PC-3 (cell line): ENCODE results near the gene MAP3K5. TPM values are rescaled to one million over a fixed set of nuclear protein-coding genes. Genes with fewer than 3 reads are reported as not detected.

ENCODE experiments used
- ATAC-seq: fragments of 200-7000 bp; cut with Tn5 transposase; 2 replicates; pipeline ENCODE4 v1.9.1; 2020; ENCODE audit warnings: mild to moderate bottlenecking, moderate library complexity
- BruUV-seq: library from RNA; stranded (reverse); fragments of 400-500 nt; replicated peaks from 2 replicates; lab custom pipeline; 2021; lab: Mats Ljungman, UMichigan
- CTCF ChIA-PET: fragments of 300-600 bp; sonication (Branson Sonifier 250); formaldehyde crosslinking; loops from one replicate; lab custom pipeline; 2022; ENCODE audit warnings: antibody characterized with exemption; lab: Charles Lee
- POLR2A ChIA-PET: fragments of 300-600 bp; sonication (Branson Sonifier 250); formaldehyde crosslinking; loops from one replicate; lab custom pipeline; 2022; ENCODE audit warnings: antibody characterized with exemption; ENCODE audit not compliant: unreplicated experiment; lab: Charles Lee
- DNase-seq: peaks from one replicate; pipeline ENCODE4 v3.0.0-alpha.2; 2015
- H2AFZ ChIP-seq: fragments of 300-600 bp; sonication (generic); 2 replicates; pipeline ENCODE4 v1.6.0; 2016; ENCODE audit warnings: antibody characterized with exemption, low read length
- H3F3A ChIP-seq: fragments of 300-600 bp; sonication (generic); one replicate; pipeline ENCODE4 v1.6.0; 2017; ENCODE audit warnings: antibody characterized with exemption, low read length, control low read depth, mild to moderate bottlenecking; ENCODE audit not compliant: unreplicated experiment
- H3K27ac ChIP-seq: fragments of 300-600 bp; sonication (generic); 2 replicates; pipeline ENCODE4 v1.5.1; 2016; ENCODE audit warnings: mild to moderate bottlenecking, low read length
- H3K27me3 ChIP-seq: fragments of 300-600 bp; sonication (generic); 2 replicates; pipeline ENCODE4 v1.6.1; 2016; ENCODE audit warnings: low read length, mixed read lengths
- H3K36me3 ChIP-seq: fragments of 300-600 bp; sonication (generic); 2 replicates; pipeline ENCODE4 v1.6.1; 2016; ENCODE audit warnings: low read depth, mixed run types, low read length, mixed read lengths
- H3K4me1 ChIP-seq: fragments of 300-600 bp; sonication (generic); 2 replicates; pipeline ENCODE4 v1.5.1; 2016; ENCODE audit warnings: low read length; ENCODE audit not compliant: insufficient read depth
- H3K4me2 ChIP-seq: fragments of 300-600 bp; sonication (generic); 2 replicates; pipeline ENCODE4 v1.6.0; 2016; ENCODE audit warnings: low read length
- H3K4me3 ChIP-seq: fragments of 300-600 bp; sonication (generic); 2 replicates; pipeline ENCODE4 v1.5.1; 2016; ENCODE audit warnings: mild to moderate bottlenecking, low read length, mixed read lengths
- H3K79me2 ChIP-seq: fragments of 300-600 bp; sonication (generic); 2 replicates; pipeline ENCODE4 v1.6.1; 2017; ENCODE audit warnings: low read length, mixed read lengths
- H3K9ac ChIP-seq: fragments of 300-600 bp; sonication (generic); 2 replicates; pipeline ENCODE4 v1.6.0; 2016; ENCODE audit warnings: mild to moderate bottlenecking, low read length
- H3K9me2 ChIP-seq: fragments of 300-600 bp; sonication (generic); replicated peaks from 2 replicates; pipeline ENCODE4 v1.6.1; 2016; ENCODE audit warnings: mixed run types, low read length, mixed read lengths
- H3K9me3 ChIP-seq: fragments of 300-600 bp; sonication (generic); 2 replicates; pipeline ENCODE4 v1.6.1; 2016; ENCODE audit warnings: low read length, mixed read lengths
- H4K20me1 ChIP-seq: fragments of 300-600 bp; sonication (generic); 2 replicates; pipeline ENCODE4 v1.6.1; 2016; ENCODE audit warnings: low read length, mixed read lengths
- EZH2 ChIP-seq: fragments of 300-600 bp; sonication (generic); IDR thresholded peaks from one replicate; pipeline ENCODE4 v1.6.1; 2017; ENCODE audit warnings: antibody characterized with exemption, mild to moderate bottlenecking, low read length; ENCODE audit not compliant: unreplicated experiment
- EZH2phosphoT487 ChIP-seq: fragments of 300-600 bp; sonication (generic); IDR thresholded peaks from 2 replicates; pipeline ENCODE4 v1.6.1; 2018; ENCODE audit warnings: mild to moderate bottlenecking, antibody characterized with exemption, low read length, borderline replicate concordance
- intact Hi-C: fragments of 100-400 bp; cut with micrococcal nuclease; formaldehyde crosslinking; loops from 2 replicates; pipeline ENCODE4 v1.9.0; 2023
- total RNA-seq: library from RNA; depleted of rRNA; stranded (reverse); fragments of >200 nt; gene quantifications from 2 replicates; pipeline ENCODE4 v1.2.3, GENCODE V29; 2014
- TF ChIP-seq, protein P1 (sequence below): fragments of 300-600 bp; sonication (generic); conservative IDR thresholded peaks from 2 replicates; pipeline ENCODE4 v1.5.1; 2017; ENCODE audit warnings: antibody characterized with exemption, low read depth, mild to moderate bottlenecking, low read length

MAP3K5 gene
- total RNA-seq, 1 experiment from 2014 or later: 4.3 TPM

DNA sequence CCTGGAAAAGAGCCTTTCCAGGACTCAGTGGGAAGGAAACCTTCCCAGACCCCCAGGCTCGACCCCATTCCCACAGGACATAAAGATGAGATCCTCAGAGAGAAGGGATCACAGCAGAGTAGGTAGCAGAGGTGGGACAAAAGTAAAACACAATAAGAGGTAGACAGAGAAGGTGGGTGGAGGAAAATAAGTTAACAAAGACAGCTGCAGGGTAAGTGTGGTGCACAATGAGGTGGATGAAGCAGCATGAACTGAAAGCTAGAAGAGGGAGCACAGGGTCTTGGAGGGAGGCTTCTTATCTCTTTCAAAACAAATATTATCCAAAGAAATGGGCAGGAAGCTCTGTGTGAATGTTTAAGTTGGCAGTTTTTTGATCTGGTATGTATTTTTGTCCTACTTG, 228.1 kb downstream of the MAP3K5 start:
- DNase-seq (no peak), ATAC-seq (no peak)
- TF ChIP-seq EZH2phosphoT487 (no peak), EZH2 (no peak)
- TF ChIP-seq, protein P1, sequence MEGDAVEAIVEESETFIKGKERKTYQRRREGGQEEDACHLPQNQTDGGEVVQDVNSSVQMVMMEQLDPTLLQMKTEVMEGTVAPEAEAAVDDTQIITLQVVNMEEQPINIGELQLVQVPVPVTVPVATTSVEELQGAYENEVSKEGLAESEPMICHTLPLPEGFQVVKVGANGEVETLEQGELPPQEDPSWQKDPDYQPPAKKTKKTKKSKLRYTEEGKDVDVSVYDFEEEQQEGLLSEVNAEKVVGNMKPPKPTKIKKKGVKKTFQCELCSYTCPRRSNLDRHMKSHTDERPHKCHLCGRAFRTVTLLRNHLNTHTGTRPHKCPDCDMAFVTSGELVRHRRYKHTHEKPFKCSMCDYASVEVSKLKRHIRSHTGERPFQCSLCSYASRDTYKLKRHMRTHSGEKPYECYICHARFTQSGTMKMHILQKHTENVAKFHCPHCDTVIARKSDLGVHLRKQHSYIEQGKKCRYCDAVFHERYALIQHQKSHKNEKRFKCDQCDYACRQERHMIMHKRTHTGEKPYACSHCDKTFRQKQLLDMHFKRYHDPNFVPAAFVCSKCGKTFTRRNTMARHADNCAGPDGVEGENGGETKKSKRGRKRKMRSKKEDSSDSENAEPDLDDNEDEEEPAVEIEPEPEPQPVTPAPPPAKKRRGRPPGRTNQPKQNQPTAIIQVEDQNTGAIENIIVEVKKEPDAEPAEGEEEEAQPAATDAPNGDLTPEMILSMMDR: no peak
- Histone ChIP-seq H3K79me2 (no peaks in the 10 kb centered on the region), H3K27me3 (no peaks in the 10 kb centered on the region), H3K9ac (no peak overlapping the region), H2AFZ (no peak overlapping the region), H3K9me2 (no peaks in the 10 kb centered on the region), H3K36me3 (no peaks in the 10 kb centered on the region), H3K9me3 (no peaks in the 10 kb centered on the region), H3K4me1 (peaks cover 38% of the 10 kb centered on the region), H3K4me2 (no peak overlapping the region), H3K27ac (0 out of 2 replicates have a peak overlapping the region, but pooled peaks have one; percentile 8), H4K20me1 (no peaks in the 10 kb centered on the region), H3K4me3 (no peak overlapping the region), H3F3A (no peaks in the 10 kb centered on the region)
- ChIA-PET POLR2A (no interaction called here), CTCF (no interaction called here)
- intact Hi-C loops: no loop called here
- no TSS peak for BruUV-seq

DNA sequence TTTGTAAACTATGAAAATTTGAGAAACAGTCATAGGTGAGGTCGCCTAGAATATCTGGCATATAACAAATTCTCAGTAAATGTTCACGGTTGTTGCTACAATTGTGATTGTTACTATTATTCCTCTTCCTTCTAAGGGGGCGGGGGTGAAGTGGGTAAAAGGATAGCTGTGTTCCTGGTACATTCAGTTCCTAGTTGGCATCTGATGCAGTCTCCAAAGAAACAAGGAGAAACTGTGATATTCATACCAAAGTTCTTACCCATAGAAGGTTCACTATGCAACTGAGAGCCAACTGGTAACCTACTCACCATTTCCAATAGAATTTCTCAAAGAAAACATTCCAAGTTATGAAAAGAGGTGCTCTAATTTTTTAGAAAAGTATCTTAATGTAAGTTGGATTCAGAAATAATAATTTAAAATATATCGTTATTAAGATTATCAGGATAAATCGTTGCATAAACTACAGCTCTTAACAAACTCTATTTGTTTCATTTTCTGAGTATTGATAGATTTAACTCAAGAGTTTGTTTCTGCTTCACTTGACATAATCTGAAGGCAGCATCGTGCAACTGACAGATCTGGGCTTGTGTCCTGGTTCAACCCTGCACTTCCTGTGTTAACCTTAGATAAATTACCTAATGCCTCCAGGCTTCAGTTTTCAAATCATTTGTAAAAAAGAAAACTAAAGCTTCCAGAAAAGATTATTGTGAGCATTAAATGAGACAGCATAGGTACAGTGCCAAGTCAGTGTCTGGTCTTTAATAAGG, 228.7 kb downstream of the MAP3K5 start:
- H3K4me1 ChIP-seq: peaks cover 38% of the 10 kb centered on the region
- H3K4me2 ChIP-seq: no peak overlapping the region
- ChIA-PET POLR2A (no interaction called here), CTCF (no interaction called here)
- no peak for TF ChIP-seq EZH2phosphoT487
- TF ChIP-seq, protein P1: no peak
- no peak for TF ChIP-seq EZH2
- no peak for DNase-seq
- no peaks in the 10 kb centered on the region for H3K36me3 ChIP-seq
- H3F3A ChIP-seq: no peaks in the 10 kb centered on the region
- no peak overlapping the region for H3K9ac ChIP-seq
- H3K9me2 ChIP-seq: no peaks in the 10 kb centered on the region
- no peaks in the 10 kb centered on the region for H3K79me2 ChIP-seq
- ATAC-seq: no peak
- H3K4me3 ChIP-seq: no peak overlapping the region
- no TSS peak for BruUV-seq
- 0 out of 2 replicates have a peak overlapping the region, but pooled peaks have one; percentile 8 for H3K27ac ChIP-seq
- intact Hi-C loops: no loop called here
- no peak overlapping the region for H2AFZ ChIP-seq
- H3K9me3 ChIP-seq: no peaks in the 10 kb centered on the region
- no peaks in the 10 kb centered on the region for H4K20me1 ChIP-seq
- H3K27me3 ChIP-seq: no peaks in the 10 kb centered on the region

DNA sequence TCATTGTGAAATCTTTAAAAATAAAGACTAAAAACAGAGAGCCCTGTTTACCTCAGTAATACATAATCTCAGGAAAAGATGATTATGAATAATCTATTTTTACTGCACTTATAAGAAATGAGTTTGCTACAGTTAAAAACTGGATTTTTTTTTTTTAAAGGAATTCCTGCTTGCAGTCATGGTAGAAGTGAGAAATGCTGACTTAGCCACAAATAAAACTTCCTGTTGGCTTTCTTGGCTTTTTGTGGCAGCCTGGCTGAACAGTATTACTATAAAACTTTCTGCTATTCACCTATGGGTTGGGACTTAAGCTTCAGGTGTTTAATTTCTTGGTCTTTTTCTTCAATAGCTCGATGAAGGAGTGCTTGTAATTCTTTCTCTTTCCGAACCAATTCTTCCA, 230.1 kb downstream of the MAP3K5 start:
- no peak overlapping the region for H2AFZ ChIP-seq
- no peaks in the 10 kb centered on the region for H3K36me3 ChIP-seq
- no peak for DNase-seq
- no peak overlapping the region for H3K27ac ChIP-seq
- no peaks in the 10 kb centered on the region for H3K9me3 ChIP-seq
- no peak for ATAC-seq
- H3K9ac ChIP-seq: no peak overlapping the region
- H4K20me1 ChIP-seq: no peaks in the 10 kb centered on the region
- H3F3A ChIP-seq: no peaks in the 10 kb centered on the region
- no peaks in the 10 kb centered on the region for H3K79me2 ChIP-seq
- TF ChIP-seq, protein P1: no peak
- TF ChIP-seq EZH2 (no peak), EZH2phosphoT487 (no peak)
- H3K27me3 ChIP-seq: no peaks in the 10 kb centered on the region
- intact Hi-C loops: no loop called here
- BruUV-seq: no TSS peak
- ChIA-PET CTCF (no interaction called here), POLR2A (no interaction called here)
- H3K9me2 ChIP-seq: no peaks in the 10 kb centered on the region
- H3K4me3 ChIP-seq: no peak overlapping the region
- H3K4me1 ChIP-seq: peaks cover 28% of the 10 kb centered on the region
- no peak overlapping the region for H3K4me2 ChIP-seq
